Activated CD8-positive, alpha-beta T cell treated with anti-CD3 and anti-CD28 coated beads for 36 hours (primary cell): ENCODE results near the gene C2orf72. TPM values are rescaled to one million over a fixed set of nuclear protein-coding genes. Genes with fewer than 3 reads are reported as not detected.

ENCODE experiments used
- ATAC-seq: fragments of 200-7000 bp; cut with Tn5 transposase; one replicate; pipeline ENCODE4 v1.10.0; 2021; ENCODE audit warnings: mild to moderate bottlenecking, moderate library complexity
- CTCF ChIA-PET: fragments of 350-600 bp; sonication (Branson Sonifier 250); formaldehyde crosslinking; loops from one replicate; lab custom pipeline; 2021; ENCODE audit warnings: antibody characterized with exemption; lab: Charles Lee
- POLR2A ChIA-PET: fragments of 350-600 bp; sonication (Branson Sonifier 250); formaldehyde crosslinking; loops from one replicate; lab custom pipeline; 2021; ENCODE audit warnings: antibody characterized with exemption; lab: Charles Lee
- DNase-seq: peaks from one replicate; pipeline ENCODE4 v3.0.0-alpha.2; 2020
- H3K27ac Mint-ChIP-seq: one replicate; pipeline ENCODE4 v1.8.0; 2021; ENCODE audit warnings: mild to moderate bottlenecking, mixed read lengths
- H3K27me3 Mint-ChIP-seq: one replicate; pipeline ENCODE4 v1.8.0; 2021; ENCODE audit warnings: mixed read lengths
- H3K36me3 Mint-ChIP-seq: one replicate; pipeline ENCODE4 v1.8.0; 2021; ENCODE audit warnings: low read depth, mixed read lengths
- H3K4me1 Mint-ChIP-seq: one replicate; pipeline ENCODE4 v1.8.0; 2021; ENCODE audit warnings: low read depth, mixed read lengths
- H3K4me3 Mint-ChIP-seq: one replicate; pipeline ENCODE4 v1.8.0; 2021; ENCODE audit warnings: mild to moderate bottlenecking, moderate library complexity, mixed read lengths
- H3K9me3 Mint-ChIP-seq: one replicate; pipeline ENCODE4 v1.8.0; 2021; ENCODE audit warnings: mixed read lengths
- CTCF ChIP-seq: fragments of 200-600 bp; IDR thresholded peaks from one replicate; pipeline ENCODE4 v1.8.0; 2022; ENCODE audit warnings: antibody characterized with exemption, mild to moderate bottlenecking
- intact Hi-C: fragments of 100-400 bp; cut with micrococcal nuclease; formaldehyde crosslinking; loops from one replicate; pipeline ENCODE4 v1.10.0; 2022
- total RNA-seq, 2 experiments: library from RNA; stranded (reverse); gene quantifications; one replicate each; pipeline ENCODE4 v1.2.3, GENCODE V29; 2021

Gene C2orf72
- total RNA-seq, 2 experiments from 2014 or later: 2.6 to 5.1 TPM

- no peak for TF ChIP-seq CTCF
- intact Hi-C loops: no loop called here
- CTCF ChIA-PET: interaction anchor here (0.6 to 2.0 kb wide), 4 partner anchors 10 to 82 kb away, joined by 3 to 10 read pairs (median 3); no protein-coding TSS in a partner anchor
- Mint-ChIP-seq H3K36me3 (peaks cover 29% of the 10 kb centered on the region), H3K4me3 (no peak overlapping the region), H3K9me3 (no peaks in the 10 kb centered on the region), H3K27ac (peak overlapping the region; percentile 40), H3K27me3 (no peaks in the 10 kb centered on the region), H3K4me1 (peaks cover 11% of the 10 kb centered on the region)
- ATAC-seq: peak; percentile 67
- DNase-seq: peak; percentile 17
- POLR2A ChIA-PET: interaction anchor here (0.8 to 2.3 kb wide), 2 partner anchors 10 to 11 kb away, joined by 3 to 9 read pairs; no protein-coding TSS in a partner anchor
Observed at GRCh38 chr2:231068525-231069222, 31.4 kb downstream of the C2orf72 start.

GRCh38 chr2:231069379-231070054, 32.2 kb downstream of the C2orf72 start:
- ATAC-seq: no peak
- H3K4me1 Mint-ChIP-seq: peaks cover 11% of the 10 kb centered on the region
- no peak overlapping the region for H3K27ac Mint-ChIP-seq
- no peaks in the 10 kb centered on the region for H3K9me3 Mint-ChIP-seq
- CTCF ChIA-PET: interaction anchor here (1.0 to 2.0 kb wide), 5 partner anchors 13 to 245 kb away, joined by 3 to 10 read pairs (median 4); partner anchors contain the start of gene PSMD1
- no peaks in the 10 kb centered on the region for H3K27me3 Mint-ChIP-seq
- H3K4me3 Mint-ChIP-seq: no peak overlapping the region
- intact Hi-C loops: no loop called here
- TF ChIP-seq CTCF: no peak
- POLR2A ChIA-PET: interaction anchor here (0.8 to 2.3 kb wide), 2 partner anchors 9 to 11 kb away, joined by 3 to 9 read pairs; no protein-coding TSS in a partner anchor
- peaks cover 27% of the 10 kb centered on the region for H3K36me3 Mint-ChIP-seq
- DNase-seq: no peak

- intact Hi-C loops: no loop called here
- no peaks in the 10 kb centered on the region for H3K9me3 Mint-ChIP-seq
- DNase-seq: no peak
- H3K27me3 Mint-ChIP-seq: no peaks in the 10 kb centered on the region
- CTCF ChIA-PET: interaction anchor here (0.9 kb wide), 1 partner anchor 32 kb away, joined by 4 read pairs; no protein-coding TSS in a partner anchor
- ATAC-seq: no peak
- H3K4me3 Mint-ChIP-seq: no peak overlapping the region
- H3K4me1 Mint-ChIP-seq: no peaks in the 10 kb centered on the region
- peaks cover 49% of the 10 kb centered on the region for H3K36me3 Mint-ChIP-seq
- POLR2A ChIA-PET: no interaction called here
- TF ChIP-seq CTCF: no peak
- no peak overlapping the region for H3K27ac Mint-ChIP-seq
Observed at GRCh38 chr2:231084565-231084964, 47.2 kb downstream of the C2orf72 start.

GRCh38 chr2:231088754-231089153, 51.4 kb downstream of the C2orf72 start:
- H3K4me1 Mint-ChIP-seq: no peaks in the 10 kb centered on the region
- ChIA-PET CTCF (interaction anchor here (1.3 to 1.6 kb wide), 2 partner anchors 36 to 264 kb away, joined by 3 to 5 read pairs; no protein-coding TSS in a partner anchor), POLR2A (no interaction called here)
- TF ChIP-seq CTCF: no peak
- H3K27ac Mint-ChIP-seq: no peak overlapping the region
- ATAC-seq (no peak), DNase-seq (no peak)
- peaks cover 36% of the 10 kb centered on the region for H3K36me3 Mint-ChIP-seq
- H3K4me3 Mint-ChIP-seq: no peak overlapping the region
- no peaks in the 10 kb centered on the region for H3K9me3 Mint-ChIP-seq
- no peaks in the 10 kb centered on the region for H3K27me3 Mint-ChIP-seq
- intact Hi-C loops: no loop called here
